HG02642 (cell line): ENCODE results near the gene MMP25.
"Not testable (repeated sequence)": the region's sequence is repeated elsewhere in the genome, so short reads cannot be mapped to it uniquely, and the experiment has no call there.

Experiments used
- ATAC-seq: cut with Tn5 transposase; IDR thresholded peaks from one replicate; pipeline ENCODE4 v1.9.1; 2021; ENCODE audit warnings: mild to moderate bottlenecking; ENCODE audit not compliant: unreplicated experiment, poor library complexity

Gene MMP25

GRCh38 chr16:3053330-3053710 is 7.0 kb downstream of the MMP25 start:
- ATAC-seq: not testable (repeated sequence)

GRCh38 chr16:3054965-3055733 is 8.8 kb downstream of the MMP25 start:
- no peak for ATAC-seq

GRCh38 chr16:3055734-3056115 is 9.4 kb downstream of the MMP25 start:
- ATAC-seq: not testable (repeated sequence)

- no peak for ATAC-seq
Observed at GRCh38 chr16:3056336-3057180, 10.2 kb downstream of the MMP25 start.

GRCh38 chr16:3057181-3058138 is 11.1 kb downstream of the MMP25 start:
- ATAC-seq: no peak

GRCh38 chr16:3058139-3059030 is 12.0 kb downstream of the MMP25 start:
- peak; percentile 20 for ATAC-seq

GRCh38 chr16:3059041-3059722 is 12.8 kb downstream of the MMP25 start:
- peak; percentile 79 for ATAC-seq

- ATAC-seq: no peak
Observed at GRCh38 chr16:3059723-3060242, 13.4 kb downstream of the MMP25 start.

GRCh38 chr16:3060339-3061127 is 14.2 kb downstream of the MMP25 start:
- ATAC-seq: no peak

- ATAC-seq: no peak
Observed at GRCh38 chr16:3062553-3062952, 16.2 kb downstream of the MMP25 start.

GRCh38 chr16:3063625-3064386 is 17.4 kb downstream of the MMP25 start:
- ATAC-seq: no peak

GRCh38 chr16:3065069-3065741 is 18.8 kb downstream of the MMP25 start, which contains the start of gene IL32:
Gene IL32 (plus strand): TSS chr16:3065640. CDS start chr16:3065812, 172 bp downstream.
- ATAC-seq: no peak

- no peak for ATAC-seq
Observed at GRCh38 chr16:3065742-3066439, 19.5 kb downstream of the MMP25 start.

- ATAC-seq: no peak
Observed at GRCh38 chr16:3066440-3066748, 20.0 kb downstream of the MMP25 start.

- no peak for ATAC-seq
Observed at GRCh38 chr16:3068487-3068886, 22.1 kb downstream of the MMP25 start.

- ATAC-seq: not testable (repeated sequence)
Observed at GRCh38 chr16:3069146-3069545, 22.8 kb downstream of the MMP25 start.
